ENCODE data around the gene ZNF37A. TPM values are rescaled to one million over a fixed set of nuclear protein-coding genes. Genes with fewer than 3 reads are reported as not detected.
A peak's percentile ranks its signal among the peaks of the same experiment; 100 is the strongest.

ZNF37A gene
- total and polyA plus RNA-seq, 4 donors, result 4.5 to 29.0 (median 8.6) TPM

GRCh38 chr10:38103756-38104155 lies 9.6 kb downstream of the ZNF37A start:
- Histone ChIP-seq H3K4me1 (ENCODE audit: control insufficient read depth in 5 of 5, insufficient read depth in 5 of 5, low read length in 5 of 5) (no peaks in the 10 kb centered on the region), H3K9me3 (ENCODE audit: control insufficient read depth in 4 of 4, insufficient read depth in 3 of 4, low read length in 3 of 4) (peaks cover 3 to 39% (median 10%) of the 10 kb centered on the region in 4 donors), H3K36me3 (ENCODE audit: control insufficient read depth in 4 of 4, insufficient read depth in 4 of 4, low read length in 4 of 4) (peaks cover 12 to 58% (median 33%) of the 10 kb centered on the region in 4 donors), H3K27me3 (ENCODE audit: control insufficient read depth in 3 of 3, insufficient read depth in 3 of 3, low read length in 2 of 3) (no peaks in the 10 kb centered on the region), H3K4me3 (no peak overlapping the region), H3K27ac (ENCODE audit: low read depth in 1 of 2, low read length in 1 of 2) (no peak overlapping the region), H3K9ac (ENCODE audit: insufficient read depth in 1 of 2, low read length in 2 of 2) (no peak overlapping the region)
- 96 to 97% methylated on average over 3 of the region's 3 CpGs for WGBS, 2 donors
- no peak for TF ChIP-seq CTCF (IDR thresholded peaks at IDR 0.05; ENCODE audit: control extremely low read depth, extremely low read depth)
- no peak for ATAC-seq (ENCODE audit: insufficient read depth, low FRiP score)
- DNase-seq, result no peak

- peaks cover 15 to 37% (median 29%) of the 10 kb centered on the region in 4 donors for H3K9me3 ChIP-seq (ENCODE audit: control insufficient read depth in 4 of 4, insufficient read depth in 3 of 4, low read length in 3 of 4)
- peaks cover 19 to 39% (median 33%) of the 10 kb centered on the region in 4 donors for H3K36me3 ChIP-seq (ENCODE audit: control insufficient read depth in 4 of 4, insufficient read depth in 4 of 4, low read length in 4 of 4)
- no peak overlapping the region for H3K27ac ChIP-seq (ENCODE audit: low read depth in 1 of 2, low read length in 1 of 2)
- H3K9ac ChIP-seq (ENCODE audit: insufficient read depth in 1 of 2, low read length in 2 of 2), result no peak overlapping the region
- no peaks in the 10 kb centered on the region for H3K4me1 ChIP-seq (ENCODE audit: control insufficient read depth in 5 of 5, insufficient read depth in 5 of 5, low read length in 5 of 5)
- 90 to 93% methylated on average over 2 of the region's 2 CpGs for WGBS, 2 donors
- no peak for DNase-seq
- no peak overlapping the region for H3K4me3 ChIP-seq
- no peak for ATAC-seq (ENCODE audit: insufficient read depth, low FRiP score)
- no peaks in the 10 kb centered on the region for H3K27me3 ChIP-seq (ENCODE audit: control insufficient read depth in 3 of 3, insufficient read depth in 3 of 3, low read length in 2 of 3)
- no peak for TF ChIP-seq CTCF (IDR thresholded peaks at IDR 0.05; ENCODE audit: control extremely low read depth, extremely low read depth)
Measured at GRCh38 chr10:38112159-38112558, 18.0 kb downstream of the ZNF37A start.

- ATAC-seq (ENCODE audit: insufficient read depth, low FRiP score) (no peak), DNase-seq (peak in 1 of 3 donors; percentile 3)
- Histone ChIP-seq H3K36me3 (ENCODE audit: control insufficient read depth in 4 of 4, insufficient read depth in 4 of 4, low read length in 4 of 4) (peaks cover 23 to 56% (median 47%) of the 10 kb centered on the region in 4 donors), H3K27ac (ENCODE audit: low read depth in 1 of 2, low read length in 1 of 2) (no peak overlapping the region), H3K9me3 (ENCODE audit: control insufficient read depth in 4 of 4, insufficient read depth in 3 of 4, low read length in 3 of 4) (peaks cover 31 to 67% (median 52%) of the 10 kb centered on the region in 4 donors), H3K27me3 (ENCODE audit: control insufficient read depth in 3 of 3, insufficient read depth in 3 of 3, low read length in 2 of 3) (no peaks in the 10 kb centered on the region), H3K9ac (ENCODE audit: insufficient read depth in 1 of 2, low read length in 2 of 2) (no peak overlapping the region), H3K4me1 (ENCODE audit: control insufficient read depth in 5 of 5, insufficient read depth in 5 of 5, low read length in 5 of 5) (no peaks in the 10 kb centered on the region), H3K4me3 (no peak overlapping the region)
- 100% methylated on average over 3 of the region's 3 CpGs for WGBS, 2 donors
- no peak for TF ChIP-seq CTCF (IDR thresholded peaks at IDR 0.05; ENCODE audit: control extremely low read depth, extremely low read depth)
Measured at GRCh38 chr10:38118072-38118807, 24.1 kb downstream of the ZNF37A start.
